Uterine smooth muscle cell (primary cell): ENCODE measurements around the gene RMDN2. TPM values are rescaled to one million over a fixed set of nuclear protein-coding genes. Genes with fewer than 3 reads are reported as not detected.

Experiments used
- total RNA-seq: library from RNA; depleted of rRNA; stranded (reverse); fragments of >200 nt; gene quantifications from 2 replicates; pipeline ENCODE4 v1.2.3, GENCODE V29; 2014

Gene RMDN2, protein sequence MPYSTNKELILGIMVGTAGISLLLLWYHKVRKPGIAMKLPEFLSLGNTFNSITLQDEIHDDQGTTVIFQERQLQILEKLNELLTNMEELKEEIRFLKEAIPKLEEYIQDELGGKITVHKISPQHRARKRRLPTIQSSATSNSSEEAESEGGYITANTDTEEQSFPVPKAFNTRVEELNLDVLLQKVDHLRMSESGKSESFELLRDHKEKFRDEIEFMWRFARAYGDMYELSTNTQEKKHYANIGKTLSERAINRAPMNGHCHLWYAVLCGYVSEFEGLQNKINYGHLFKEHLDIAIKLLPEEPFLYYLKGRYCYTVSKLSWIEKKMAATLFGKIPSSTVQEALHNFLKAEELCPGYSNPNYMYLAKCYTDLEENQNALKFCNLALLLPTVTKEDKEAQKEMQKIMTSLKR
- total RNA-seq, result 3.2 and 3.7 TPM in 2 replicates

DNA sequence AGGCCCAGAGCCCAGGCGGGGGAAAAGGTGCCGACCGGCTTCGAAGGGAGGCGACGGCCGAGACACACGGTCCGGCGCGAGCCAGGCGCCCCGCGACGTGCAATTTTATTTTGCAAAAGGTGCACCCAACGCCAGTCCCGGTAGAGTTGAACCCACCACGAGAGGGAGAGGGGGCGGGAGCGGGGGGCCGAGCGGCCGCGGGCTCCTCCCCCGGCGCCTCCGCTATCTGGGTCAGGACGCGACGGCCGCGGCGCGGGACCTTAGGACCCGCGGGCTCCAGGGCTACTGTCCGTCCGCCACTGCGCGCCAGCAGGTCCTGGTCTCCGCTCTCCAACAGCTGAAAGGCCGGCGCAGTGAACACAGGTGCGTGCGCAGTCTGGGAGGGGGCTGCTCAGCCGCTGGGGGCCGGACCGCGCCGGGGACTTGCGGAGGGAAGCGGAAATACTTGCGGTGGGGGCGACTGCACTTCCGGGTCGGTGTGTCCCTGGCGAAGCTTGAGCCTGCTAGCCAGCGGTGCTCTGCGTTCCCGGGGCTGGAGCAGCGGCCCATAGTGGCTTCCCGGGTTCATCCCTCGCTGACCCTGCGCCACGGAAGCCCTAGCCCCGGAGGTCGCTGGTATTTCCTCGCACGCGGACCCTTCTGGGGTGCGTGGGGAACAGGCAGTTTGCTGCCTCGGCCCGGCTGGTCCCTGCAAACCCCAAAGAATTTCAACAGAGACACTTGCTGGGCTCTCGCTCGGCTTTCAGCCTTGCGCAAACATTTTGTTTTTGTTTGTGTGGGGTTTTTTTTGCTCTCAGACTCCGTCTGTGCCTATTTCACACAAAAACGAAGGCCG lies at the start of gene RMDN2:
RMDN2 (plus strand) TSS at position 225 of the 835 bp plus-strand sequence. CDS start 3,991 bp downstream, outside the sequence.

Other genes starting within 250 kb of the RMDN2 start
- gene CYP1B1, start 150.9 kb downstream of the RMDN2 start, total RNA-seq, result 2.7 and 4.0 TPM in 2 replicates